Measurements from ENCODE around the gene DUSP22.

GRCh38 chr6:350371-350770 is 58.1 kb downstream of the DUSP22 start:
- TF ChIP-seq, protein P1, sequence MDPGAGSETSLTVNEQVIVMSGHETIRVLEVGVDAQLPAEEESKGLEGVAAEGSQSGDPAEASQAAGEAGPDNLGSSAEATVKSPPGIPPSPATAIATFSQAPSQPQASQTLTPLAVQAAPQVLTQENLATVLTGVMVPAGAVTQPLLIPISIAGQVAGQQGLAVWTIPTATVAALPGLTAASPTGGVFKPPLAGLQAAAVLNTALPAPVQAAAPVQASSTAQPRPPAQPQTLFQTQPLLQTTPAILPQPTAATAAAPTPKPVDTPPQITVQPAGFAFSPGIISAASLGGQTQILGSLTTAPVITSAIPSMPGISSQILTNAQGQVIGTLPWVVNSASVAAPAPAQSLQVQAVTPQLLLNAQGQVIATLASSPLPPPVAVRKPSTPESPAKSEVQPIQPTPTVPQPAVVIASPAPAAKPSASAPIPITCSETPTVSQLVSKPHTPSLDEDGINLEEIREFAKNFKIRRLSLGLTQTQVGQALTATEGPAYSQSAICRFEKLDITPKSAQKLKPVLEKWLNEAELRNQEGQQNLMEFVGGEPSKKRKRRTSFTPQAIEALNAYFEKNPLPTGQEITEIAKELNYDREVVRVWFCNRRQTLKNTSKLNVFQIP (CRISPR knock-in tag; IDR thresholded peaks at IDR 0.05; ENCODE audit: borderline replicate concordance, low read depth), result no peak
- no peak for TF ChIP-seq ZNF565 (CRISPR knock-in tag; conservative IDR thresholded peaks at IDR 0.05; ENCODE audit: low read depth)
- TF ChIP-seq ZNF8 (CRISPR knock-in tag; IDR thresholded peaks at IDR 0.05), result no peak
- TF ChIP-seq, protein P2, sequence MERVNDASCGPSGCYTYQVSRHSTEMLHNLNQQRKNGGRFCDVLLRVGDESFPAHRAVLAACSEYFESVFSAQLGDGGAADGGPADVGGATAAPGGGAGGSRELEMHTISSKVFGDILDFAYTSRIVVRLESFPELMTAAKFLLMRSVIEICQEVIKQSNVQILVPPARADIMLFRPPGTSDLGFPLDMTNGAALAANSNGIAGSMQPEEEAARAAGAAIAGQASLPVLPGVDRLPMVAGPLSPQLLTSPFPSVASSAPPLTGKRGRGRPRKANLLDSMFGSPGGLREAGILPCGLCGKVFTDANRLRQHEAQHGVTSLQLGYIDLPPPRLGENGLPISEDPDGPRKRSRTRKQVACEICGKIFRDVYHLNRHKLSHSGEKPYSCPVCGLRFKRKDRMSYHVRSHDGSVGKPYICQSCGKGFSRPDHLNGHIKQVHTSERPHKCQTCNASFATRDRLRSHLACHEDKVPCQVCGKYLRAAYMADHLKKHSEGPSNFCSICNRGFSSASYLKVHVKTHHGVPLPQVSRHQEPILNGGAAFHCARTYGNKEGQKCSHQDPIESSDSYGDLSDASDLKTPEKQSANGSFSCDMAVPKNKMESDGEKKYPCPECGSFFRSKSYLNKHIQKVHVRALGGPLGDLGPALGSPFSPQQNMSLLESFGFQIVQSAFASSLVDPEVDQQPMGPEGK (CRISPR knock-in tag; IDR thresholded peaks at IDR 0.05; ENCODE audit: borderline replicate concordance), result no peak
